GM19035 (cell line): ENCODE data around the gene PTTG2.
"Not testable (repeated sequence)": the region's sequence is repeated elsewhere in the genome, so short reads cannot be mapped to it uniquely, and the experiment has no call there.

Experiments
- ATAC-seq: cut with Tn5 transposase; IDR thresholded peaks from one replicate; pipeline ENCODE4 v1.9.1; 2021; ENCODE audit not compliant: unreplicated experiment

Gene PTTG2

GRCh38 chr4:37960098-37960497 is at the start of gene PTTG2:
TSS of gene PTTG2 (plus strand) at chr4:37960398. CDS start at chr4:37960435, 37 bp downstream.
- ATAC-seq: no peak

- ATAC-seq: no peak
These were observed 45.7 kb upstream of the PTTG2 start for GRCh38 chr4:37914539-37914938.

- ATAC-seq: no peak
These were observed 42.8 kb upstream of the PTTG2 start for GRCh38 chr4:37917388-37917787.

GRCh38 chr4:37918653-37919052 is 41.5 kb upstream of the PTTG2 start:
- no peak for ATAC-seq

GRCh38 chr4:37922328-37922727 is 37.9 kb upstream of the PTTG2 start:
- no peak for ATAC-seq

- not testable (repeated sequence) for ATAC-seq
These were observed 37.1 kb upstream of the PTTG2 start for GRCh38 chr4:37923089-37923488.

- no peak for ATAC-seq
These were observed 35.3 kb upstream of the PTTG2 start for GRCh38 chr4:37924946-37925345.

- no peak for ATAC-seq
These were observed 32.8 kb upstream of the PTTG2 start for GRCh38 chr4:37927434-37927833.

GRCh38 chr4:37928426-37929416 is 31.5 kb upstream of the PTTG2 start:
- ATAC-seq: no peak

- ATAC-seq: no peak
These were observed 26.1 kb upstream of the PTTG2 start for GRCh38 chr4:37934096-37934495.

- ATAC-seq: no peak
These were observed 25.6 kb upstream of the PTTG2 start for GRCh38 chr4:37934609-37935008.

GRCh38 chr4:37935026-37935425 is 25.2 kb upstream of the PTTG2 start:
- no peak for ATAC-seq

- ATAC-seq: no peak
These were observed 23.2 kb upstream of the PTTG2 start for GRCh38 chr4:37936889-37937498.

- ATAC-seq: no peak
These were observed 22.0 kb upstream of the PTTG2 start for GRCh38 chr4:37938208-37938607.

GRCh38 chr4:37946503-37947179 is 13.6 kb upstream of the PTTG2 start:
- no peak for ATAC-seq

- no peak for ATAC-seq
These were observed 11.7 kb upstream of the PTTG2 start for GRCh38 chr4:37948542-37948941.

GRCh38 chr4:37949636-37950426 is 10.4 kb upstream of the PTTG2 start:
- ATAC-seq: no peak

- ATAC-seq: no peak
These were observed 8.5 kb upstream of the PTTG2 start for GRCh38 chr4:37951461-37952352.

- ATAC-seq: no peak
These were observed 7.0 kb upstream of the PTTG2 start for GRCh38 chr4:37953156-37953555.
